MM.1S (cell line): Measurements from ENCODE around the gene CCDC27.
A peak's percentile ranks its signal among the peaks of the same experiment; 100 is the strongest.

ENCODE experiments used
- DNase-seq: peaks from one replicate; pipeline ENCODE4 v3.0.0-alpha.2; 2015
- H2AFZ ChIP-seq: fragments of 300-600 bp; sonication (generic); 2 replicates; pipeline ENCODE4 v1.6.0; 2016; ENCODE audit warnings: antibody characterized with exemption, low read length
- H3F3A ChIP-seq: fragments of 300-600 bp; sonication (generic); 2 replicates; pipeline ENCODE4 v1.6.1; 2016; ENCODE audit warnings: mild to moderate bottlenecking, antibody characterized with exemption, low read length, moderate library complexity, mixed read lengths; ENCODE audit not compliant: insufficient read depth
- H3K27ac ChIP-seq: fragments of 300-600 bp; sonication (generic); 2 replicates; pipeline ENCODE4 v1.5.1; 2016; ENCODE audit warnings: mild to moderate bottlenecking, low read length
- H3K27me3 ChIP-seq: fragments of 300-600 bp; sonication (generic); replicated peaks from 2 replicates; pipeline ENCODE4 v1.6.0; 2016; ENCODE audit warnings: low read length; ENCODE audit not compliant: insufficient read depth
- H3K36me3 ChIP-seq: fragments of 300-600 bp; sonication (generic); replicated peaks from 2 replicates; pipeline ENCODE4 v1.6.1; 2016; ENCODE audit warnings: mild to moderate bottlenecking, low read length, mixed read lengths; ENCODE audit not compliant: insufficient read depth
- H3K4me1 ChIP-seq: fragments of 300-600 bp; sonication (generic); 2 replicates; pipeline ENCODE4 v1.6.1; 2016; ENCODE audit warnings: low read length, mixed read lengths
- H3K4me2 ChIP-seq: fragments of 300-600 bp; sonication (generic); 2 replicates; pipeline ENCODE4 v1.6.0; 2016; ENCODE audit warnings: low read depth, low read length
- H3K4me3 ChIP-seq: fragments of 300-600 bp; sonication (generic); 2 replicates; pipeline ENCODE4 v1.5.1; 2016; ENCODE audit warnings: low read length, mixed read lengths
- H3K79me2 ChIP-seq: fragments of 300-600 bp; sonication (generic); 2 replicates; pipeline ENCODE4 v1.6.1; 2016; ENCODE audit warnings: mixed run types, low read length, mixed read lengths
- H3K9ac ChIP-seq: fragments of 300-600 bp; sonication (generic); 2 replicates; pipeline ENCODE4 v1.6.1; 2016; ENCODE audit warnings: low read length, mixed read lengths
- H3K9me2 ChIP-seq: fragments of 300-600 bp; sonication (generic); replicated peaks from 2 replicates; pipeline ENCODE4 v1.6.1; 2016; ENCODE audit warnings: mild to moderate bottlenecking, low read length, mixed read lengths; ENCODE audit not compliant: insufficient read depth
- H3K9me3 ChIP-seq: fragments of 300-600 bp; sonication (generic); replicated peaks from 2 replicates; pipeline ENCODE4 v1.6.1; 2016; ENCODE audit warnings: mild to moderate bottlenecking, low read length, mixed read lengths; ENCODE audit not compliant: insufficient read depth
- H4K20me1 ChIP-seq: fragments of 300-600 bp; sonication (generic); 2 replicates; pipeline ENCODE4 v1.6.1; 2016; ENCODE audit warnings: mild to moderate bottlenecking, low read length, moderate library complexity, mixed read lengths; ENCODE audit not compliant: insufficient read depth
- CTCF ChIP-seq: fragments of 300-600 bp; sonication (generic); IDR thresholded peaks from 2 replicates; pipeline ENCODE4 v1.5.1; 2016; ENCODE audit warnings: antibody characterized with exemption, low read length, mixed read lengths
- EZH2 ChIP-seq: fragments of 300-600 bp; sonication (generic); optimal IDR thresholded peaks from 2 replicates; pipeline ENCODE3; 2017; ENCODE audit warnings: low read depth, mild to moderate bottlenecking, antibody characterized with exemption, low read length, mixed read lengths
- EZH2phosphoT487 ChIP-seq: fragments of 300-600 bp; sonication (generic); IDR thresholded peaks from 2 replicates; pipeline ENCODE4 v1.6.1; 2018; ENCODE audit warnings: antibody characterized with exemption, low read length

CCDC27 gene

DNA sequence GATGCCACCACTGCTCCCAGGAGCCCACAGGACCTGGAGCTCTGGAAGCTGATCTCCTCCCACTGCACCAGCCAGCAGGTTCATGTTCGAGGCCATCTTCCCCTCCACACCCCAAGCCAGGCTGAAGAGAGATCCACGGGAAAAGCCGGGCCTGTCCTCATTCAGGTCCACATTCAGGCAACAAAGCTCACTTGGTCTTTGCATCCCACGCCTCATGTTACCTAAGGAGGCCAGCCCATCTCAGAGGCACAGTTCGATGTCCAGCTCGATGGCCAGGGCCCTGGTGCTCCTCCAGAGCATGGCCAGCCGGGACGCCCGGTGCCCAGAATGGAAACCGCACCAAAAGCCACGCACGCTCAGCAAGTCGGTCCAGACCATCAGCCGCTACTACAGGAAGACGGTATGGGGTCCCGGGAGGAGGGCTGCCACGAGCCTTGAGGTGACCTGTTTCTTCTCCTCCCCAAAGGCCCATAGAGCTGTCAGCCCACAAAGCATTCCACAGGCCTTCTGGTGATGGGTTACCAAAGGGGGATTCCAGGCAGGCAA is at the start of gene CCDC27:
TSS of gene CCDC27 (plus strand) at position 51 of the 546 bp plus-strand sequence. CDS start at position 83, 32 bp downstream.
- Histone ChIP-seq H3F3A (no peaks in the 10 kb centered on the region), H3K4me1 (peaks cover 5% of the 10 kb centered on the region; the same call in 1 of the 2 replicates), H3K27me3 (peaks cover 75% of the 10 kb centered on the region), H3K36me3 (no peaks in the 10 kb centered on the region), H3K9ac (no peak within 1 kb of the TSS), H3K4me2 (peak within 1 kb of the TSS; percentile 10; the same call in 1 of the 2 replicates), H3K9me3 (no peaks in the 10 kb centered on the region), H4K20me1 (no peaks in the 10 kb centered on the region), H3K4me3 (no peak within 1 kb of the TSS), H2AFZ (no peak within 1 kb of the TSS), H3K9me2 (no peaks in the 10 kb centered on the region), H3K27ac (no peak within 1 kb of the TSS), H3K79me2 (no peaks in the 10 kb centered on the region)
- TF ChIP-seq EZH2: no peak
- no peak for DNase-seq

- Histone ChIP-seq H3K79me2 (no peaks in the 10 kb centered on the region), H3K4me1 (no peaks in the 10 kb centered on the region), H3K36me3 (no peaks in the 10 kb centered on the region), H3K27me3 (no peaks in the 10 kb centered on the region), H4K20me1 (no peaks in the 10 kb centered on the region), H2AFZ (no peak overlapping the region), H3K4me2 (no peak overlapping the region), H3K9me3 (no peaks in the 10 kb centered on the region), H3K4me3 (no peak overlapping the region), H3F3A (no peaks in the 10 kb centered on the region), H3K27ac (no peak overlapping the region), H3K9me2 (no peaks in the 10 kb centered on the region), H3K9ac (no peak overlapping the region)
- no peak for DNase-seq
- TF ChIP-seq EZH2phosphoT487: no peak
- TF ChIP-seq EZH2: no peak
- no peak for TF ChIP-seq CTCF
Measured at GRCh38 chr1:3702528-3702927, 49.7 kb upstream of the CCDC27 start.

DNA sequence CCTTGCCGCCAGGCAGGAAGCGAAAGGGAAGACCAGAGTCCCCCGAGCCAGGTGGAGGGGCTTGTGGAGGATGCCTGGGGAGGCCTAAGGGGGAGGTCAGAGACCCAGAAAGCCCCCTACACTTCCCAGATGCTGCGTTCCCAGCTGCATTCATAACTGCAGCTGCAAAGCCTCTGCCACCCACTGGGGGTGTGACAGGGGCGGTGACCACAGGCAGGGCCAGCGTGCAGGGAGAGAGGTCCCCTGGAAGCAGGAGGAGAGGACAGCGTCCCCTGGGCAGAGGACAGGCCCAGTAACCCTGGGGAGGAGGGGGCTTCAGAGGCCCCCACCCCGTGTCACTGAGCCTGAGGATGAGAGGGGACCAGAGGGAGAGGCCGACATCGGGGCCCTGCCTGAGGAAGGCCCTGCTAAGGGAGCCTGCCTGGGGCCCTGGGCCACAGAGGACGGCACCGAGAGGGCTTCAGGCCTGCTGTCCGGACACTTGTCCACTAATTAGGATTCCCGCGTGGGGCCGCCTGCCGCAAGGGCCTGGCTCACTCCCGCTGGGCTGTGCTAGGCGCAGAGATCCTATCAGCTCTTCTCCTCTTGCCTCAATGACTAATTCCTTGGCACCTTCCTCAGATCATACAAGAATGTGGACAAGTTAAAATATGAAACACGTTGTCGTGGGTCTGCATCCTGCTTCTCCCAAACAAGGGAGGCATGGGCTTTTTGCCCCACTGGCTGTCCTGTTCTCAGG is 49.1 kb upstream of the CCDC27 start:
- no peak for DNase-seq
- Histone ChIP-seq H3F3A (no peaks in the 10 kb centered on the region), H3K4me2 (no peak overlapping the region), H3K36me3 (no peaks in the 10 kb centered on the region), H3K27ac (no peak overlapping the region), H3K27me3 (no peaks in the 10 kb centered on the region), H2AFZ (no peak overlapping the region), H3K4me3 (no peak overlapping the region), H3K9me3 (no peaks in the 10 kb centered on the region), H3K4me1 (no peaks in the 10 kb centered on the region), H4K20me1 (no peaks in the 10 kb centered on the region), H3K79me2 (no peaks in the 10 kb centered on the region), H3K9ac (no peak overlapping the region), H3K9me2 (no peaks in the 10 kb centered on the region)
- TF ChIP-seq EZH2phosphoT487: no peak

GRCh38 chr1:3703786-3704371 is 48.4 kb upstream of the CCDC27 start:
- Histone ChIP-seq H3K36me3 (no peaks in the 10 kb centered on the region), H3K4me2 (no peak overlapping the region), H3K4me3 (no peak overlapping the region), H3K27ac (no peak overlapping the region), H4K20me1 (no peaks in the 10 kb centered on the region), H3K27me3 (no peaks in the 10 kb centered on the region), H2AFZ (no peak overlapping the region), H3K79me2 (no peaks in the 10 kb centered on the region), H3K9ac (no peak overlapping the region), H3K9me2 (no peaks in the 10 kb centered on the region), H3F3A (no peaks in the 10 kb centered on the region), H3K9me3 (no peaks in the 10 kb centered on the region), H3K4me1 (no peaks in the 10 kb centered on the region)
- DNase-seq: no peak
- TF ChIP-seq CTCF (no peak), EZH2phosphoT487 (no peak), EZH2 (no peak)
